Peyer's patch (tissue), 4 donors: Measurements from ENCODE around the gene HNRNPUL1. TPM values are rescaled to one million over a fixed set of nuclear protein-coding genes. Genes with fewer than 3 reads are reported as not detected.

Experiments used
- DNase-seq, 3 donors: peaks; one replicate each; pipeline ENCODE4 v3.0.0-alpha.2; 2017 to 2019
- H3K27ac ChIP-seq, 4 donors: fragments of 200-600 bp; sonication (generic); one replicate each; pipeline ENCODE4 v1.5.1; 2016 to 2019
- H3K27me3 ChIP-seq, 2 donors: fragments of 200-600 bp; sonication (generic); one replicate each; pipeline ENCODE4 v1.5.1; 2019
- H3K36me3 ChIP-seq, 3 donors: fragments of 200-600 bp; sonication (generic); one replicate each; pipeline ENCODE4 v1.5.1; 2016 to 2019
- H3K4me1 ChIP-seq, 4 donors: fragments of 200-600 bp; sonication (generic); one replicate each; pipeline ENCODE4 v1.5.1; 2016 to 2019
- H3K4me3 ChIP-seq, 4 donors: fragments of 200-600 bp; sonication (generic); 1 replicate in 3 of 4; 2 replicates in 1 of 4; pipeline ENCODE4 v1.5.1; 2016 to 2019; ENCODE audit warnings: mild to moderate bottlenecking in 1 of 4
- H3K9me3 ChIP-seq, 4 donors: fragments of 200-600 bp; sonication (generic); one replicate each; pipeline ENCODE4 v1.5.1; 2016 to 2019; ENCODE audit warnings: mild to moderate bottlenecking in 1 of 4
- CTCF ChIP-seq, 6 experiments: fragments of 450-650 bp in 4 of 6; fragments of 200-600 bp in 2 of 6; sonication (generic) in 1 of 6; IDR thresholded peaks; one replicate each; pipeline ENCODE4 v1.5.1; 2017 to 2019; ENCODE audit warnings: antibody characterized with exemption in 6 of 6, mild to moderate bottlenecking in 3 of 6, moderate library complexity in 1 of 6
- POLR2A ChIP-seq, 2 donors: fragments of 450-650 bp; IDR thresholded peaks; one replicate each; pipeline ENCODE4 v1.5.1; 2017; ENCODE audit warnings: antibody characterized with exemption in 2 of 2, mild to moderate bottlenecking in 2 of 2, moderate library complexity in 2 of 2
- total RNA-seq, 4 donors: library from RNA; depleted of rRNA; stranded (reverse); fragments of >200 nt; gene quantifications; one replicate each; pipeline ENCODE4 v1.1.0, GENCODE V29; 2016

HNRNPUL1 gene
- total RNA-seq, 4 donors from 2014 or later, result 123 to 244 (median 167) TPM

- no peak for DNase-seq
- H3K27ac ChIP-seq, result no peak overlapping the region
- H3K4me3 ChIP-seq, result no peak overlapping the region
- peaks cover 0 to 71% (median 0%) of the 10 kb centered on the region in 3 donors for H3K36me3 ChIP-seq
- peaks cover 0 to 32% (median 14%) of the 10 kb centered on the region in 4 donors for H3K4me1 ChIP-seq
- TF ChIP-seq POLR2A (IDR thresholded peaks at IDR 0.05) (no peak), CTCF (IDR thresholded peaks at IDR 0.05) (no peak)
- no peaks in the 10 kb centered on the region for H3K9me3 ChIP-seq
- no peaks in the 10 kb centered on the region for H3K27me3 ChIP-seq
Observed at GRCh38 chr19:41319500-41320184, 55.5 kb downstream of the HNRNPUL1 start.

GRCh38 chr19:41320185-41320518, 56.0 kb downstream of the HNRNPUL1 start:
- Histone ChIP-seq H3K4me1 (peaks cover 0 to 37% (median 18%) of the 10 kb centered on the region in 4 donors), H3K9me3 (no peaks in the 10 kb centered on the region), H3K27ac (no peak overlapping the region), H3K27me3 (no peaks in the 10 kb centered on the region), H3K4me3 (no peak overlapping the region), H3K36me3 (peaks cover 0 to 68% (median 0%) of the 10 kb centered on the region in 3 donors)
- TF ChIP-seq POLR2A (IDR thresholded peaks at IDR 0.05), result no peak
- TF ChIP-seq CTCF (IDR thresholded peaks at IDR 0.05), result no peak
- DNase-seq, result no peak

GRCh38 chr19:41320568-41320967, 56.4 kb downstream of the HNRNPUL1 start:
- no peaks in the 10 kb centered on the region for H3K27me3 ChIP-seq
- H3K4me1 ChIP-seq, result peaks cover 1 to 41% (median 22%) of the 10 kb centered on the region in 4 donors
- TF ChIP-seq POLR2A (IDR thresholded peaks at IDR 0.05), result no peak
- no peak overlapping the region for H3K4me3 ChIP-seq
- H3K27ac ChIP-seq, result no peak overlapping the region
- DNase-seq, result no peak
- no peaks in the 10 kb centered on the region for H3K9me3 ChIP-seq
- peaks cover 0 to 64% (median 0%) of the 10 kb centered on the region in 3 donors for H3K36me3 ChIP-seq

- DNase-seq, result no peak
- peaks cover 0 to 57% (median 0%) of the 10 kb centered on the region in 3 donors for H3K36me3 ChIP-seq
- H3K27me3 ChIP-seq, result no peaks in the 10 kb centered on the region
- H3K27ac ChIP-seq, result peak overlapping the region in 3 of 4 donors; percentile 20 to 87 (median 84)
- H3K4me3 ChIP-seq, result no peak overlapping the region
- TF ChIP-seq CTCF (IDR thresholded peaks at IDR 0.05) (no peak), POLR2A (IDR thresholded peaks at IDR 0.05) (no peak)
- peaks cover 6 to 47% (median 29%) of the 10 kb centered on the region in 4 donors for H3K4me1 ChIP-seq
- H3K9me3 ChIP-seq, result no peaks in the 10 kb centered on the region
Observed at GRCh38 chr19:41321204-41321599, 57.0 kb downstream of the HNRNPUL1 start.

- peak in 4 of 6 experiments; percentile 41 to 46 (median 42) for TF ChIP-seq CTCF (IDR thresholded peaks at IDR 0.05)
- no peak for TF ChIP-seq POLR2A (IDR thresholded peaks at IDR 0.05)
- H3K4me3 ChIP-seq, result no peak overlapping the region
- H3K4me1 ChIP-seq, result peaks cover 9 to 53% (median 30%) of the 10 kb centered on the region in 4 donors
- H3K9me3 ChIP-seq, result no peaks in the 10 kb centered on the region
- DNase-seq, result peak in 1 of 3 donors; percentile 59
- H3K36me3 ChIP-seq, result peaks cover 0 to 52% (median 0%) of the 10 kb centered on the region in 3 donors
- H3K27ac ChIP-seq, result peak overlapping the region; percentile 74 to 87 (median 80)
- H3K27me3 ChIP-seq, result no peaks in the 10 kb centered on the region
Observed at GRCh38 chr19:41321600-41322270, 57.6 kb downstream of the HNRNPUL1 start.

- no peak for DNase-seq
- H3K27me3 ChIP-seq, result no peaks in the 10 kb centered on the region
- no peak overlapping the region for H3K4me3 ChIP-seq
- H3K9me3 ChIP-seq, result no peaks in the 10 kb centered on the region
- TF ChIP-seq CTCF (IDR thresholded peaks at IDR 0.05) (no peak), POLR2A (IDR thresholded peaks at IDR 0.05) (no peak)
- H3K4me1 ChIP-seq, result peaks cover 9 to 60% (median 34%) of the 10 kb centered on the region in 4 donors
- H3K36me3 ChIP-seq, result peaks cover 0 to 45% (median 0%) of the 10 kb centered on the region in 3 donors
- peak overlapping the region; percentile 74 to 87 (median 80) for H3K27ac ChIP-seq
Observed at GRCh38 chr19:41322451-41322850, 58.3 kb downstream of the HNRNPUL1 start.
